ENCODE results near the gene PSD4.

- TF ChIP-seq CTCF (IDR thresholded peaks at IDR 0.05; ENCODE audit: poor library complexity) (no peak), EZH2phosphoT487 (IDR thresholded peaks at IDR 0.05; ENCODE audit: low read depth, severe bottlenecking, unreplicated experiment) (no peak), EZH2 (IDR thresholded peaks at IDR 0.05; ENCODE audit: borderline replicate concordance) (no peak)
These were observed 37.7 kb downstream of the PSD4 start for GRCh38 chr2:113211226-113212105.
